PC-3 (cell line): ENCODE measurements around the gene GJD3. TPM values are rescaled to one million over a fixed set of nuclear protein-coding genes. Genes with fewer than 3 reads are reported as not detected.

Experiments
- ATAC-seq: fragments of 200-7000 bp; cut with Tn5 transposase; 2 replicates; pipeline ENCODE4 v1.9.1; 2020; ENCODE audit warnings: mild to moderate bottlenecking, moderate library complexity
- BruUV-seq: library from RNA; stranded (reverse); fragments of 400-500 nt; replicated peaks from 2 replicates; lab custom pipeline; 2021; lab: Mats Ljungman, UMichigan
- CTCF ChIA-PET: fragments of 300-600 bp; sonication (Branson Sonifier 250); formaldehyde crosslinking; loops from one replicate; lab custom pipeline; 2022; ENCODE audit warnings: antibody characterized with exemption; lab: Charles Lee
- POLR2A ChIA-PET: fragments of 300-600 bp; sonication (Branson Sonifier 250); formaldehyde crosslinking; loops from one replicate; lab custom pipeline; 2022; ENCODE audit warnings: antibody characterized with exemption; ENCODE audit not compliant: unreplicated experiment; lab: Charles Lee
- DNase-seq: peaks from one replicate; pipeline ENCODE4 v3.0.0-alpha.2; 2015
- H2AFZ ChIP-seq: fragments of 300-600 bp; sonication (generic); 2 replicates; pipeline ENCODE4 v1.6.0; 2016; ENCODE audit warnings: antibody characterized with exemption, low read length
- H3F3A ChIP-seq: fragments of 300-600 bp; sonication (generic); one replicate; pipeline ENCODE4 v1.6.0; 2017; ENCODE audit warnings: antibody characterized with exemption, low read length, control low read depth, mild to moderate bottlenecking; ENCODE audit not compliant: unreplicated experiment
- H3K27ac ChIP-seq: fragments of 300-600 bp; sonication (generic); 2 replicates; pipeline ENCODE4 v1.5.1; 2016; ENCODE audit warnings: mild to moderate bottlenecking, low read length
- H3K27me3 ChIP-seq: fragments of 300-600 bp; sonication (generic); 2 replicates; pipeline ENCODE4 v1.6.1; 2016; ENCODE audit warnings: low read length, mixed read lengths
- H3K36me3 ChIP-seq: fragments of 300-600 bp; sonication (generic); 2 replicates; pipeline ENCODE4 v1.6.1; 2016; ENCODE audit warnings: low read depth, mixed run types, low read length, mixed read lengths
- H3K4me1 ChIP-seq: fragments of 300-600 bp; sonication (generic); 2 replicates; pipeline ENCODE4 v1.5.1; 2016; ENCODE audit warnings: low read length; ENCODE audit not compliant: insufficient read depth
- H3K4me2 ChIP-seq: fragments of 300-600 bp; sonication (generic); 2 replicates; pipeline ENCODE4 v1.6.0; 2016; ENCODE audit warnings: low read length
- H3K4me3 ChIP-seq: fragments of 300-600 bp; sonication (generic); 2 replicates; pipeline ENCODE4 v1.5.1; 2016; ENCODE audit warnings: mild to moderate bottlenecking, low read length, mixed read lengths
- H3K79me2 ChIP-seq: fragments of 300-600 bp; sonication (generic); 2 replicates; pipeline ENCODE4 v1.6.1; 2017; ENCODE audit warnings: low read length, mixed read lengths
- H3K9ac ChIP-seq: fragments of 300-600 bp; sonication (generic); 2 replicates; pipeline ENCODE4 v1.6.0; 2016; ENCODE audit warnings: mild to moderate bottlenecking, low read length
- H3K9me2 ChIP-seq: fragments of 300-600 bp; sonication (generic); replicated peaks from 2 replicates; pipeline ENCODE4 v1.6.1; 2016; ENCODE audit warnings: mixed run types, low read length, mixed read lengths
- H3K9me3 ChIP-seq: fragments of 300-600 bp; sonication (generic); 2 replicates; pipeline ENCODE4 v1.6.1; 2016; ENCODE audit warnings: low read length, mixed read lengths
- H4K20me1 ChIP-seq: fragments of 300-600 bp; sonication (generic); 2 replicates; pipeline ENCODE4 v1.6.1; 2016; ENCODE audit warnings: low read length, mixed read lengths
- EZH2 ChIP-seq: fragments of 300-600 bp; sonication (generic); IDR thresholded peaks from one replicate; pipeline ENCODE4 v1.6.1; 2017; ENCODE audit warnings: antibody characterized with exemption, mild to moderate bottlenecking, low read length; ENCODE audit not compliant: unreplicated experiment
- EZH2phosphoT487 ChIP-seq: fragments of 300-600 bp; sonication (generic); IDR thresholded peaks from 2 replicates; pipeline ENCODE4 v1.6.1; 2018; ENCODE audit warnings: mild to moderate bottlenecking, antibody characterized with exemption, low read length, borderline replicate concordance
- intact Hi-C: fragments of 100-400 bp; cut with micrococcal nuclease; formaldehyde crosslinking; loops from 2 replicates; pipeline ENCODE4 v1.9.0; 2023
- total RNA-seq: library from RNA; depleted of rRNA; stranded (reverse); fragments of >200 nt; gene quantifications from 2 replicates; pipeline ENCODE4 v1.2.3, GENCODE V29; 2014
- TF ChIP-seq, protein P1 (sequence below): fragments of 300-600 bp; sonication (generic); conservative IDR thresholded peaks from 2 replicates; pipeline ENCODE4 v1.5.1; 2017; ENCODE audit warnings: antibody characterized with exemption, low read depth, mild to moderate bottlenecking, low read length

Gene GJD3
- total RNA-seq, 1 experiment from 2014 or later, result not detected

DNA sequence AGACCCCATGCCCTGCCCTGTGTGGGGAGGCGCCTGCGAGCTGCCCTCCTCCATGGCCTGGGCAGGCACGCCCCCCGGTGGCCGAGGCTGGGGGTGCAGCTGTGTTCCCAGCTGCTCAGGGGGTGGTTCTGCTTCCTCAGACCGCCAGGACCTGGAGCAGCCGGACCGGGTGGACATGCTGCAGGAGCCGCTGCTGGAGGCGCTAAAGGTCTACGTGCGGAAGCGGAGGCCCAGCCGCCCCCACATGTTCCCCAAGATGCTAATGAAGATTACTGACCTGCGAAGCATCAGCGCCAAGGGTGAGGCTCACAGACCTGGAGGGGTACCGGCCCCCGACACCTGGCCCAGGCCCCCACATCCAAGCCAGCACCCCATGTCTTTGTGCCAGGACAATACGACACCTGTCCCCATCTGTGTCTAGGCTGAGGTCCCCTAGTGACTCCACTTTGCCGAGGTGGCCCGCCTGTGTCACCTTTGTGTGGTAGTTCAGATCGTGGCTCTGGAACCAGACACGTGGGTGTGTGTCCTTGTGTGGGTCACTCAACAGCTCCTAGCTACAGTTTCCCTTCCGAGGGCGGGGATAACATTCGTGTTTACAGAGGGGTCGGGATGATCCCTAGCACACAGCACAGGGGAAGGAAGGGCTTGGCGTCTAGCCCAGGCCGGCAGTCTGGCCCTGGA lies 9.3 kb downstream of the GJD3 start:
- no peak overlapping the region for H3K4me3 ChIP-seq
- H3K36me3 ChIP-seq, result peaks cover 2% of the 10 kb centered on the region; the same call in 1 of the 2 replicates
- no peak overlapping the region for H3K4me2 ChIP-seq
- DNase-seq (peak; percentile 45), ATAC-seq (peak; percentile 59; the same call in 1 of the 2 replicates)
- H3K27ac ChIP-seq, result no peak overlapping the region
- H2AFZ ChIP-seq, result no peak overlapping the region
- no peaks in the 10 kb centered on the region for H3K9me3 ChIP-seq
- ChIA-PET CTCF (interaction anchor here (1.7 kb wide), 1 partner anchor 53 kb away, joined by 7 read pairs; no protein-coding TSS in a partner anchor), POLR2A (no interaction called here)
- intact Hi-C loops, result loop anchor here (2.0 kb wide), 1 partner anchor 52 kb away; no protein-coding TSS in a partner anchor
- no TSS peak for BruUV-seq
- no peaks in the 10 kb centered on the region for H3K27me3 ChIP-seq
- no peaks in the 10 kb centered on the region for H3K9me2 ChIP-seq
- no peaks in the 10 kb centered on the region for H3K4me1 ChIP-seq
- no peak overlapping the region for H3K9ac ChIP-seq
- H3K79me2 ChIP-seq, result no peaks in the 10 kb centered on the region
- H3F3A ChIP-seq, result no peaks in the 10 kb centered on the region
- TF ChIP-seq EZH2, result no peak
- TF ChIP-seq, protein P1, sequence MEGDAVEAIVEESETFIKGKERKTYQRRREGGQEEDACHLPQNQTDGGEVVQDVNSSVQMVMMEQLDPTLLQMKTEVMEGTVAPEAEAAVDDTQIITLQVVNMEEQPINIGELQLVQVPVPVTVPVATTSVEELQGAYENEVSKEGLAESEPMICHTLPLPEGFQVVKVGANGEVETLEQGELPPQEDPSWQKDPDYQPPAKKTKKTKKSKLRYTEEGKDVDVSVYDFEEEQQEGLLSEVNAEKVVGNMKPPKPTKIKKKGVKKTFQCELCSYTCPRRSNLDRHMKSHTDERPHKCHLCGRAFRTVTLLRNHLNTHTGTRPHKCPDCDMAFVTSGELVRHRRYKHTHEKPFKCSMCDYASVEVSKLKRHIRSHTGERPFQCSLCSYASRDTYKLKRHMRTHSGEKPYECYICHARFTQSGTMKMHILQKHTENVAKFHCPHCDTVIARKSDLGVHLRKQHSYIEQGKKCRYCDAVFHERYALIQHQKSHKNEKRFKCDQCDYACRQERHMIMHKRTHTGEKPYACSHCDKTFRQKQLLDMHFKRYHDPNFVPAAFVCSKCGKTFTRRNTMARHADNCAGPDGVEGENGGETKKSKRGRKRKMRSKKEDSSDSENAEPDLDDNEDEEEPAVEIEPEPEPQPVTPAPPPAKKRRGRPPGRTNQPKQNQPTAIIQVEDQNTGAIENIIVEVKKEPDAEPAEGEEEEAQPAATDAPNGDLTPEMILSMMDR, result peak; percentile 86
- TF ChIP-seq EZH2phosphoT487, result no peak
- no peaks in the 10 kb centered on the region for H4K20me1 ChIP-seq

- Histone ChIP-seq H3K79me2 (no peaks in the 10 kb centered on the region), H3K9me3 (no peaks in the 10 kb centered on the region), H3K4me1 (no peaks in the 10 kb centered on the region), H3K4me2 (no peak overlapping the region), H3K9me2 (no peaks in the 10 kb centered on the region), H3K9ac (no peak overlapping the region), H3K27me3 (no peaks in the 10 kb centered on the region), H2AFZ (no peak overlapping the region), H3K27ac (no peak overlapping the region), H3K4me3 (no peak overlapping the region), H4K20me1 (no peaks in the 10 kb centered on the region), H3K36me3 (peaks cover 2% of the 10 kb centered on the region; the same call in 1 of the 2 replicates), H3F3A (no peaks in the 10 kb centered on the region)
- no peak for TF ChIP-seq EZH2phosphoT487
- TF ChIP-seq EZH2, result no peak
- TF ChIP-seq, protein P1, result no peak
- ChIA-PET CTCF (interaction anchor here (1.7 kb wide), 1 partner anchor 52 kb away, joined by 7 read pairs; no protein-coding TSS in a partner anchor), POLR2A (interaction anchor here (0.6 kb wide), 1 partner anchor 447 kb away, joined by 3 read pairs; no protein-coding TSS in a partner anchor)
- BruUV-seq, result no TSS peak
- DNase-seq, result no peak
- intact Hi-C loops, result loop anchor here (2.0 kb wide), 1 partner anchor 52 kb away; no protein-coding TSS in a partner anchor
- no peak for ATAC-seq
These were observed 10.1 kb downstream of the GJD3 start for GRCh38 chr17:40354221-40355122.
